ENCODE results near the gene NPC1. TPM values are rescaled to one million over a fixed set of nuclear protein-coding genes. Genes with fewer than 3 reads are reported as not detected.
"Not testable (repeated sequence)": the region's sequence is repeated elsewhere in the genome, so short reads cannot be mapped to it uniquely, and the experiment has no call there.

NPC1 gene
- total RNA-seq, 2 donors from 2014 or later, result 36.2 to 72.1 TPM

GRCh38 chr18:23536204-23536603 is 50.1 kb downstream of the NPC1 start:
- no peak for DNase-seq (ENCODE audit: low spot score)
- intact Hi-C loops (cut with DNase I), result loop anchor here in 1 of 2 donors (5.0 kb wide), 1 partner anchor 41 kb away; no protein-coding TSS in a partner anchor

- no peak for DNase-seq (ENCODE audit: low spot score)
- intact Hi-C loops (cut with DNase I), result no loop called here
Measured at GRCh38 chr18:23534276-23534675, 52.0 kb downstream of the NPC1 start.

GRCh38 chr18:23532848-23533247 is 53.5 kb downstream of the NPC1 start:
- intact Hi-C loops (cut with DNase I), result no loop called here
- DNase-seq (ENCODE audit: low spot score), result no peak

- DNase-seq (ENCODE audit: low spot score), result no peak
- intact Hi-C loops (cut with DNase I), result no loop called here
Measured at GRCh38 chr18:23531912-23532311, 54.4 kb downstream of the NPC1 start.

- intact Hi-C loops (cut with DNase I), result no loop called here
- DNase-seq (ENCODE audit: low spot score), result no peak
Measured at GRCh38 chr18:23530195-23530594, 56.1 kb downstream of the NPC1 start.

GRCh38 chr18:23529604-23530003 is 56.7 kb downstream of the NPC1 start:
- no peak for DNase-seq (ENCODE audit: low spot score)
- intact Hi-C loops (cut with DNase I), result no loop called here

- intact Hi-C loops (cut with DNase I), result no loop called here
- DNase-seq (ENCODE audit: low spot score), result peak; percentile 92
Measured at GRCh38 chr18:23528580-23529472, 57.5 kb downstream of the NPC1 start.

GRCh38 chr18:23526501-23527063 is 59.7 kb downstream of the NPC1 start:
- intact Hi-C loops (cut with DNase I), result no loop called here
- no peak for DNase-seq (ENCODE audit: low spot score)

GRCh38 chr18:23524213-23524707 is 62.0 kb downstream of the NPC1 start:
- intact Hi-C loops (cut with DNase I), result no loop called here

GRCh38 chr18:23523429-23524212 is 62.7 kb downstream of the NPC1 start:
- DNase-seq (ENCODE audit: low spot score), result no peak
- intact Hi-C loops (cut with DNase I), result no loop called here

More at GRCh38 chr18:23524213-23524707, 62.0 kb downstream of the NPC1 start:
- no peak for DNase-seq (ENCODE audit: low spot score)

- no peak for DNase-seq (ENCODE audit: low spot score)
Measured at GRCh38 chr18:23521907-23522306, 64.4 kb downstream of the NPC1 start.

GRCh38 chr18:23521271-23521670 is 65.0 kb downstream of the NPC1 start:
- no peak for DNase-seq (ENCODE audit: low spot score)
- intact Hi-C loops (cut with DNase I), result no loop called here

More at GRCh38 chr18:23521907-23522306, 64.4 kb downstream of the NPC1 start:
- intact Hi-C loops (cut with DNase I), result no loop called here

GRCh38 chr18:23519734-23520133 is 66.6 kb downstream of the NPC1 start:
- intact Hi-C loops (cut with DNase I), result no loop called here

GRCh38 chr18:23515911-23516546 is 70.3 kb downstream of the NPC1 start:
- DNase-seq (ENCODE audit: low spot score), result peak; percentile 89
- intact Hi-C loops (cut with DNase I), result no loop called here

More at GRCh38 chr18:23519734-23520133, 66.6 kb downstream of the NPC1 start:
- no peak for DNase-seq (ENCODE audit: low spot score)

- no peak for DNase-seq (ENCODE audit: low spot score)
- intact Hi-C loops (cut with DNase I), result no loop called here
Measured at GRCh38 chr18:23512641-23513040, 73.7 kb downstream of the NPC1 start.

GRCh38 chr18:23512216-23512615 is 74.1 kb downstream of the NPC1 start:
- DNase-seq (ENCODE audit: low spot score); intact Hi-C loops (cut with DNase I): not testable (repeated sequence)

- DNase-seq (ENCODE audit: low spot score); intact Hi-C loops (cut with DNase I): not testable (repeated sequence)
Measured at GRCh38 chr18:23510923-23511322, 75.4 kb downstream of the NPC1 start.

GRCh38 chr18:23506393-23506792 is 79.9 kb downstream of the NPC1 start:
- intact Hi-C loops (cut with DNase I), result no loop called here
- DNase-seq (ENCODE audit: low spot score), result no peak

- DNase-seq (ENCODE audit: low spot score), result no peak
- intact Hi-C loops (cut with DNase I), result no loop called here
Measured at GRCh38 chr18:23504720-23505119, 81.6 kb downstream of the NPC1 start.
